ENCODE data around the gene IFIT1B. TPM values are rescaled to one million over a fixed set of nuclear protein-coding genes. Genes with fewer than 3 reads are reported as not detected.
"Not testable (repeated sequence)": the region's sequence is repeated elsewhere in the genome, so short reads cannot be mapped to it uniquely, and the experiment has no call there.

The IFIT1B gene
- total and polyA plus RNA-seq, 10 donors = 0.04 to 36.9 (median 2.4) TPM; not detected in 4

DNA sequence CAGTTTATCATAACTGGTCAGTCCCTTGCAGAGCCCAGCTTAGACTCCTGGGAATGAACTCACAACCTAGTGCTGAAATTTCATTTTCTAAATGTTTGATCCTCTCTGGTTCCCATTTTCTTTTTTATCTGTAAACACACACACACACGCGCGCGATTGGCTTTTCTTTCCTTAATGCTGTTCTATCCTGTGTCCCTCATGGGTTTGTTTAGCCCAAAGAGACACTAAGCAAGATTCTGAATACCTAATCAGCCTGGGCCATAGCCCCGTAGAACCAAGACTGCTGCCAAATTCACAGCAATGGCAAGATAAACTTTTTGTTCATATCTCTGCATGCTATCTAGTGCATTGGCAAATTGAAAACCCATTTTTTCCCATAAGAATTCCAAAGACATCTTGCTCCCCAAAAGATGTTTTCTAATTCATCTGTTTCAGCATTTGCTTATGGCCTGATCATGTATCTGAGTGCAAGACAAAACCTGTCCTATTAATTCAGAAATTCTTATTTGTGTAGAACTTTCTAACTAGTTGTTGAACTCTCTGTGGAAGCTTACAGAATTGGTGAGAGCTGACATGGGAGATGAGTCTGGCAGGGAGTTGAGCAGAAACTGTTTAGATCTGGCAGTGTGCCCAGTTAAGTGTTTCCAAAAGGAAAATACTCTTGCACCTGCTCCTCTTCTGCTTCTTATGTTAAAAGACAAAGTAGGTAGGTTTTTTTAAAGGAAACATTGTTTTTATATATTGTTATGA, 12.8 kb downstream of the IFIT1B start:
- H3K9me3 ChIP-seq = no peaks in the 10 kb centered on the region
- H3K27me3 ChIP-seq (replicated peaks in 1 of 7) = no peaks in the 10 kb centered on the region
- no peaks in the 10 kb centered on the region for H3K36me3 ChIP-seq
- H3K4me3 ChIP-seq = no peak overlapping the region
- no peak for TF ChIP-seq POLR2AphosphoS5 (IDR thresholded peaks at IDR 0.05)
- no peak for TF ChIP-seq POLR2A (IDR thresholded peaks at IDR 0.05)
- no peak for TF ChIP-seq CTCF (IDR thresholded peaks at IDR 0.05 in 8 of 11, conservative IDR thresholded peaks at IDR 0.05 in 3 of 11)
- no peak for DNase-seq
- peak overlapping the region in 2 of 8 donors; percentile 88 to 90 for H3K27ac ChIP-seq
- WGBS, 5 donors = 93 to 96% (median 94%) methylated on average over 5 of the region's 5 CpGs
- H3K4me1 ChIP-seq = peaks cover 22 to 50% (median 34%) of the 10 kb centered on the region in 6 donors
- intact Hi-C loops (cut with DNase I; ENCODE audit: low total_unique reads) = loop anchor here (10.0 kb wide), 1 partner anchor 136 kb away; the partner anchor contains the start of gene LIPA

- 91 to 98% (median 96%) methylated on average over 4 of the region's 4 CpGs for WGBS, 5 donors
- intact Hi-C loops (cut with DNase I; ENCODE audit: low total_unique reads) = loop anchor here (10.0 kb wide), 1 partner anchor 136 kb away; the partner anchor contains the start of gene LIPA
- not testable (repeated sequence) for H3K4me3 ChIP-seq; H3K27me3 ChIP-seq (replicated peaks in 1 of 7); H3K9me3 ChIP-seq; H3K36me3 ChIP-seq; DNase-seq
- Histone ChIP-seq H3K4me1 (peaks cover 22 to 49% (median 34%) of the 10 kb centered on the region in 6 donors), H3K27ac (peak overlapping the region in 4 of 8 donors; percentile 88 to 93 (median 91))
These were observed 13.3 kb downstream of the IFIT1B start for GRCh38 chr10:89391226-89391576.

DNA sequence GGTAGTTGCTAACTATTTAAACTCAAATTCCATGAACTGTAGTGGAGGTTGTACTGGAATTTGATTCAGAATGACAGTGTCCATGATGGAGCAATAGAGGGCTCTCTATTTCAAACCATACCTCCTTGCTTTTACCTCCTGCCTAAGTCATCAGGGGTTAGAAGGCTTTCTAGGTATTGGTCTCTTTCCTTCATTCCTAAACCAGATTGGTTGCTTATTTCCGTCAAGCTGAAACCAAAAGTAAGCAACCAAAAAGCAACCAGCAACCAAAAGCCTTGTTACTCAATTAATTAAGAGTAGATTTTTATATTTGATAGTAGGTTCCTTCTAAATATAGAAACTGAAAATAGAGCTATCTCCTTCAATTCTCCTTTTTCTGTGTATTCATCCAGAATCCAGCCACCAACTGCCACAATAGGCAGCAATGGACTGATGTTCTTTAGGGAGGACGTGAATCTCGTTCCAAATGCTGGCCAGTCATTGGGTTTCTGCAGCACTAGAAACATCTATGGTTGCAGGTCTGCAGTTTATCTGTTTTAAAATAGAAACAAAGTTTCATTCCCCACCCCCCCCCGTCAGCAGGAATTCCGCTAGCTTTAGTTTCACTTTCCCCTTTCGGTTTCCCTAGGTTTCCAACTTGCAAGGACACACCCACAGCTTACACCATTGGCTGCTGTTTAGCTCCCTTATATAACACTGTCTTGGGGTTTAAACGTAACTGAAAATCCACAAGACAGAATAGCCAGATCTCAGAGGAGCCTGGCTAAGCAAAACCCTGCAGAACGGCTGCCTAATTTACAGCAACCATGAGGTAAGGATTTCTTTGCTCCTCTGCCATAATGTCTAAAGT, 14.3 kb downstream of the IFIT1B start, which contains the start of gene IFIT1:
TSS of gene IFIT1 (plus strand) at position 717 of the 850 bp plus-strand sequence. CDS start at position 807, 90 bp downstream.
- Histone ChIP-seq H3K36me3 (no peaks in the 10 kb centered on the region), H3K4me1 (peaks cover 22 to 49% (median 34%) of the 10 kb centered on the region in 6 donors), H3K27ac (peak within 1 kb of the TSS; percentile 79 to 93 (median 88)), H3K9me3 (no peaks in the 10 kb centered on the region), H3K27me3 (replicated peaks in 1 of 7) (no peaks in the 10 kb centered on the region), H3K4me3 (peak within 1 kb of the TSS; percentile 29 to 78 (median 56))
- WGBS, 5 donors = 1 to 2% (median 1%) methylated on average over 8 of the region's 8 CpGs
- intact Hi-C loops (cut with DNase I; ENCODE audit: low total_unique reads) = loop anchor here (10.0 kb wide), 1 partner anchor 137 kb away; the partner anchor contains the start of gene LIPA
- DNase-seq = no peak
- peak in 1 of 3 donors; percentile 71 for TF ChIP-seq POLR2A (IDR thresholded peaks at IDR 0.05)
- TF ChIP-seq CTCF (IDR thresholded peaks at IDR 0.05 in 8 of 11, conservative IDR thresholded peaks at IDR 0.05 in 3 of 11) = no peak
- peak in 1 of 3 donors; percentile 75 for TF ChIP-seq POLR2AphosphoS5 (IDR thresholded peaks at IDR 0.05)

DNA sequence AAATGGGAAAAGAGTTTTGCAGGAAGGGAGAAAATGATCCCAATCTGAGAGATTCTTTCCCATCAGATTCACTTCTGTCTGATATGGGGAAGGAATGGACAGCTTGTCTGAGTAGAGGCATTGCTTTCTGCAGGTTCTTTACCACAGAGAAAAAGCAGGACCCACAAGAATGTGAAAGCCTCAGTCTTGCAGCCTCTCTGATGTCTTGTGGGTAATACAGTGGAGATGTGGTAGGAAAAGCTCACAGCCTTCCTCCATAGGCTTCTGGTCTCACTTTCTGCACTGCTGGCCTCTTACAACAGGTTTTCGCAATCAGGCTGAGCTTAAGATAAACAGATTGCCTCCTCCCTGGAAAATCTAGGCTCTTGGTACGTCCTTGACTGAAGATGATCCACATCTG, 15.1 kb downstream of the IFIT1B start:
- peaks cover 26 to 56% (median 36%) of the 10 kb centered on the region in 6 donors for H3K4me1 ChIP-seq
- no peak for DNase-seq
- H3K9me3 ChIP-seq = no peaks in the 10 kb centered on the region
- H3K27ac ChIP-seq = peak overlapping the region; percentile 79 to 93 (median 88)
- 16 to 43% (median 28%) methylated on average over 2 of the region's 2 CpGs for WGBS, 5 donors
- peak overlapping the region; percentile 29 to 78 (median 56) for H3K4me3 ChIP-seq
- H3K36me3 ChIP-seq = no peaks in the 10 kb centered on the region
- H3K27me3 ChIP-seq (replicated peaks in 1 of 7) = no peaks in the 10 kb centered on the region
- intact Hi-C loops (cut with DNase I; ENCODE audit: low total_unique reads) = loop anchor here (10.0 kb wide), 1 partner anchor 138 kb away; the partner anchor contains the start of gene LIPA
- TF ChIP-seq POLR2A (IDR thresholded peaks at IDR 0.05) (no peak), CTCF (IDR thresholded peaks at IDR 0.05 in 8 of 11, conservative IDR thresholded peaks at IDR 0.05 in 3 of 11) (no peak), POLR2AphosphoS5 (IDR thresholded peaks at IDR 0.05) (no peak)

All from spleen (tissue), 11 donors.